RWPE1 (cell line): Measurements from ENCODE around the gene PARP16.

ENCODE experiments used
- CTCF ChIA-PET: fragments of 350-600 bp; sonication (Branson Sonifier 250); formaldehyde crosslinking; extraction: SDS; loops from one replicate; lab custom pipeline; 2021; lab: Yijun Ruan, JAX
- POLR2A ChIA-PET: fragments of 400-600 bp; formaldehyde crosslinking; extraction: SDS; loops from one replicate; lab custom pipeline; 2020; ENCODE audit warnings: antibody characterized with exemption; ENCODE audit not compliant: low non-redundant PET; lab: Yijun Ruan, JAX
- DNase-seq: peaks from one replicate; pipeline ENCODE4 v3.0.0; 2012; ENCODE audit warnings: low spot score
- H3K27ac ChIP-seq: fragments of 450-650 bp; 2 replicates; pipeline ENCODE4 v1.5.1; 2017
- TF ChIP-seq, protein P1 (sequence below): fragments of 450-650 bp; conservative IDR thresholded peaks from 2 replicates; pipeline ENCODE4 v1.5.1; 2017; ENCODE audit warnings: low read depth, mild to moderate bottlenecking

Gene PARP16

DNA sequence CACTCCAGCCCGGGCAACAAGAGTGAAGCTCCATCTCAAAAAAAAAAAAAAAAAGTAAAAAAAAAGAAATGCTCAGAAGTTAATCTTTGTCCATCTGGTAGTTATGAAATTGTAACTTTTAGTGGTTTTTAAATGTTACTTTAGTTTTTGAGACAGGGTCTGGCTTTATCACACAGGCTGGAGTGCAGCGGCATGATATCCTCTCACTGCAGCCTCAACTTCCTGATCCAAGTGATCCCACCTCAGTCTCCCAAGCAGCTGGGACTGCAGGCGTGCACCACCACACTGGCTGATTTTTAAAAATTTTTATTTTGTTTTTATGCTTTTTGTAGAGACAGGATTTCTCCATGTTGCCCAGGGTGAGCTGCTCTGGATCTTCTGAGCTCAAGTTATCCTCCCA, 19.1 kb upstream of the PARP16 start:
- H3K27ac ChIP-seq, result peak overlapping the region; percentile 82
- CTCF ChIA-PET, result interaction anchor here (0.6 to 1.1 kb wide), 3 partner anchors 9 to 98 kb away, joined by 3 to 6 read pairs (median 5); no protein-coding TSS in a partner anchor
- DNase-seq, result no peak
- TF ChIP-seq, protein P1, sequence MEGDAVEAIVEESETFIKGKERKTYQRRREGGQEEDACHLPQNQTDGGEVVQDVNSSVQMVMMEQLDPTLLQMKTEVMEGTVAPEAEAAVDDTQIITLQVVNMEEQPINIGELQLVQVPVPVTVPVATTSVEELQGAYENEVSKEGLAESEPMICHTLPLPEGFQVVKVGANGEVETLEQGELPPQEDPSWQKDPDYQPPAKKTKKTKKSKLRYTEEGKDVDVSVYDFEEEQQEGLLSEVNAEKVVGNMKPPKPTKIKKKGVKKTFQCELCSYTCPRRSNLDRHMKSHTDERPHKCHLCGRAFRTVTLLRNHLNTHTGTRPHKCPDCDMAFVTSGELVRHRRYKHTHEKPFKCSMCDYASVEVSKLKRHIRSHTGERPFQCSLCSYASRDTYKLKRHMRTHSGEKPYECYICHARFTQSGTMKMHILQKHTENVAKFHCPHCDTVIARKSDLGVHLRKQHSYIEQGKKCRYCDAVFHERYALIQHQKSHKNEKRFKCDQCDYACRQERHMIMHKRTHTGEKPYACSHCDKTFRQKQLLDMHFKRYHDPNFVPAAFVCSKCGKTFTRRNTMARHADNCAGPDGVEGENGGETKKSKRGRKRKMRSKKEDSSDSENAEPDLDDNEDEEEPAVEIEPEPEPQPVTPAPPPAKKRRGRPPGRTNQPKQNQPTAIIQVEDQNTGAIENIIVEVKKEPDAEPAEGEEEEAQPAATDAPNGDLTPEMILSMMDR, result no peak
- POLR2A ChIA-PET, result interaction anchor here (0.7 kb wide), 2 partner anchors 61 to 303 kb away, joined by 3 to 4 read pairs; no protein-coding TSS in a partner anchor

DNA sequence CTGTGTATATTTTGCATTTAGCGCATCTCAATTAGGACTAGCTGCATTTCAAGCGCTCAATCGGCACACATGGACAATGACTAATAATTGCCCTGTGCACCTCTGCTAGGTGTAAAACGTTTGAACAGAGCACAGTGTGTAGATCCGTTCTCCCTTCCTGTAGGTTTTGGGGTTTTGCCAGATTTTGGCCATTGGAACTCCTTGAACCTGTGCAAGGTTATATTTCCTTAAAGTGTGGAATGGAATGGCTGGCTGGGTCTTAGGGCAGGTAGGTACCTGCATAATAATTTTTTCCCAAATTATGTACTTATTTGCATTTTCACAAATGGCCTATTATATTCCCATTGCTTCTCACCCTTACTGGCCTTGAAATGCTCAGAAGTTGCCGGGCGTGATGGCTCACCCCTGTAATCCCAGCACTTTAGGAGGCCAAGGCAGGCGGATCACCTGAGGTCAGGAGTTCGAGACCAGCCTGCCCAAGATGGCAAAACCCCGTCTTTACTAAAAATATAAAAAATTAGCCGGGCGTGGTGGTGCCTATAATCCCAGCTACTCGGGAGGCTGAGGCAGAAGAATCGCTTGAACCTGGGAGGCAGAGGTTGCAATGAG, 18.6 kb upstream of the PARP16 start:
- CTCF ChIA-PET, result interaction anchor here (0.6 to 0.9 kb wide), 4 partner anchors 8 to 97 kb away, joined by 3 to 5 read pairs (median 4); no protein-coding TSS in a partner anchor
- POLR2A ChIA-PET, result interaction anchor here (0.6 to 1.2 kb wide), 5 partner anchors 8 to 302 kb away, joined by 3 to 4 read pairs (median 4); no protein-coding TSS in a partner anchor
- peak overlapping the region; percentile 82 for H3K27ac ChIP-seq
- DNase-seq, result no peak
- TF ChIP-seq, protein P1, result no peak

DNA sequence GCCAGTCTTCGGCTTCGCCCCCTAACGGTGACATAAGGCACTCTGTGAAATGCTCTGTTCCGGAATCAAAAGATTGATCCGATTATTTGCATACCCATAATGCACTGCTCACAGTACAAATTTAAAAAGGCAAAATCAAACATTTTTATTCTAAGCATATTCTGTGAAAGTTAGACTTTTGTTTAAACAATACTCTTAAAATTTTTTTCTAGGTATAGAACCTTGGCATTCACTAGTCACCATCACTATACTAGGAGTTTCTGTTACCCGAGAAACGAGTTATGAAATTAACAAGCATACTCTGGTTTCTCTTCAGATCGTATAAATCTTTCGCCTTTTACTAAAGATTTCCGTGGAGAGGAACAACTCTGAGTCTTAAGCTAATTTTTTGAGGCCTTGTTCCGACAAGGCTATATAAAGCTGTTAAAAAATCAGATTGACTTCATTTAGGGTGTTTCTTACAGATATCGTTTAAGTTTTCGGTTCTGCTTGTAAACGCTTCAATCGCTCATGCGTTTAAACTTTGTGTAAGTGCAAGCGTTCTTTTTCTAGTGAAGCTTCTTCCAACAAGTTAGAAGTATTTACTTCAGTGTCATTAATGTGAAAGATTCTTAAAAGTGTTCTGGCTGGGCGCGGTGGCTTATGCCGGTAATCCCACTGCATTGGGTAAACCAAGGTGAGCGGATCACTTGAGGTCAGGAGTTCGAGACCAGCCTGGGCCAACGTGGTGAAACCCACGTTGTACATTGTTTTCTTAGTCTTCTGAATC, 17.9 kb upstream of the PARP16 start, which contains the start of gene RNU5B-1:
Gene RNU5B-1, plus strand, starts transcription at position 297 of the 769 bp plus-strand sequence.
- DNase-seq, result peak; percentile 86

DNA sequence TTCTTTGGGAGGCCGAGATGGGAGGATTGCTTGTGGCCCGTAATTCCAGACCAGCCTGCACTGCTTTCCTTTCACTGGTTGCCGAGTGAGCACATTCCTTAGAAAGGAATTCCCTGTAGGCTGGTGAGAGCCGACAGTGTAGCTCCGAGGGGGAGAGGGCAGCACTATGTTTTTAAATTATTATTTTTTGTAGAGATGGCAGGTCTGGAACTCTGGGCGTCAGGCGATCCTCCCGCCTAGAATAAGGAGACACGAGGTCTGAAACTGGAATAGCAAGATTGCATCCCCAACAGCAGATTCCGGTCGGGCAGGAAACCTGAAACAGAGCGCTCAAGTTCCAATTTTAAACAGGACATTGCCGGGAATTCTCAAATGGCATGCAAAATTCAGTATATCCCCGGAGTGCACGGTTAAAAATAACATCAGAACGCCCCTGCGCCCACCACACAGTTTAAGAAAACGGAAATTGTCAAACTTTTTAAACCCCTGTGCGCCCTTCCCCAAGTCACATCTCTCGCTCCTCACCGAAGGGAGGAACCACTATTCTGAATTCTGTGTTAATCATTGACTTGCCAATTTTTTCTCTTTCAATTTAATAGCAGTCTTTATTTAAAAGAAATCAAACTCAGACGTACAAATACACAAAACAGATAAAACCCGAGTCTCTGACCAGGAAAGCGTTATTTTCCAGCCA, 17.2 kb upstream of the PARP16 start:
- POLR2A ChIA-PET, result interaction anchor here (0.7 to 1.2 kb wide), 3 partner anchors 9 to 117 kb away, joined by 3 to 4 read pairs (median 3); no protein-coding TSS in a partner anchor
- TF ChIP-seq, protein P1, result no peak
- CTCF ChIA-PET, result no interaction called here
- peak; percentile 52 for DNase-seq
- peak overlapping the region; percentile 81 for H3K27ac ChIP-seq

More for the DNA sequence above, 17.9 kb upstream of the PARP16 start, which contains the start of gene RNU5B-1:
- ChIA-PET POLR2A (interaction anchor here (0.6 to 1.2 kb wide), 4 partner anchors 9 to 116 kb away, joined by 3 to 4 read pairs (median 4); no protein-coding TSS in a partner anchor), CTCF (interaction anchor here (0.6 to 0.9 kb wide), 3 partner anchors 9 to 81 kb away, joined by 3 to 5 read pairs (median 4); no protein-coding TSS in a partner anchor)
- H3K27ac ChIP-seq, result peak within 1 kb of the TSS; percentile 82
- TF ChIP-seq, protein P1, result peak; percentile 98

DNA sequence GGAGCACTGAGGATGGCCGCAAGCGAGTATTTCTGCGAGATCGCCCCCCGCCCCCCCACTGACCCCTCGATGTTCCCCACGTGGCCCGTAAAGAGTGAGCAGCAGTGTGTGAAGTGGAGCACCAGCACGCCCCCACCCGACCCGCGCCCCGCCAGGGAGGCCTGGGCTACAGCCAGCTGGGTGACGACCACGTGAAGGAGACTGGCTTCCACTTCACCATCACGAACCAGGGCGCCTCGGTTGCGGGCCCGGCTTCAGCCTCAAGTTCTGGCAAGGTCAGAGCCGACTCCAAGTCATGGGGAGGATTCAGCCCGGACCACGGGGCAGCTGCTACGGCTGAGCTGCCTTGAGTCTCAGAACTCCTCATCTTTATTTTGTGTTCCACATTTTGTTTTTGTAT, 15.4 kb upstream of the PARP16 start:
- POLR2A ChIA-PET, result no interaction called here
- peak overlapping the region; percentile 22 for H3K27ac ChIP-seq
- TF ChIP-seq, protein P1, result no peak
- no peak for DNase-seq
- CTCF ChIA-PET, result no interaction called here
